Body of pancreas (tissue), 4 donors: ENCODE measurements around the gene MBTPS1. TPM values are rescaled to one million over a fixed set of nuclear protein-coding genes. Genes with fewer than 3 reads are reported as not detected.

Source experiments
- ATAC-seq: fragments of 150-250 bp; one replicate; pipeline ENCODE4 v1.9.1; 2016
- DNase-seq, 4 donors: peaks; one replicate each; pipeline ENCODE4 v3.0.0-alpha.2; 2019
- H3K27ac ChIP-seq, 4 donors: fragments of 200-600 bp; sonication (generic); 1 replicate in 3 of 4; 2 replicates in 1 of 4; pipeline versions ENCODE4 v1.5.1 to v1.6.1; 2016 to 2019; ENCODE audit warnings: mild to moderate bottlenecking in 1 of 4, mixed read lengths in 1 of 4, moderate library complexity in 1 of 4
- H3K27me3 ChIP-seq, 2 donors: fragments of 200-600 bp; sonication (generic); one replicate each; pipeline ENCODE4 v1.6.0; 2016; ENCODE audit warnings: mild to moderate bottlenecking in 1 of 2
- H3K36me3 ChIP-seq, 2 donors: fragments of 200-600 bp; sonication (generic); replicated peaks in 1 of 2; 2 replicates each; pipeline ENCODE4 v1.5.1; 2016; ENCODE audit warnings: low read depth in 2 of 2; ENCODE audit not compliant: insufficient read depth in 1 of 2
- H3K4me1 ChIP-seq: fragments of 200-600 bp; sonication (generic); one replicate; pipeline ENCODE4 v1.6.0; 2016
- H3K4me3 ChIP-seq, 2 donors: fragments of 200-600 bp; sonication (generic); 1 replicate in 1 of 2; 2 replicates in 1 of 2; pipeline ENCODE4 v1.5.1; 2016 to 2019
- H3K9me3 ChIP-seq, 3 donors: fragments of 200-600 bp; sonication (generic); 1 replicate in 2 of 3; 2 replicates in 1 of 3; pipeline ENCODE4 v1.5.1; 2016
- POLR2A ChIP-seq, 3 donors: fragments of 450-650 bp; IDR thresholded peaks; one replicate each; pipeline ENCODE4 v1.6.1; 2016; ENCODE audit warnings: antibody characterized with exemption in 3 of 3, mild to moderate bottlenecking in 2 of 3
- WGBS, 2 donors: methylation state at CpG; one replicate each; pipeline ENCODE4 v1.1.5; 2017; 5-methylcytosine and 5-hydroxymethylcytosine counted together
- intact Hi-C: fragments of 100-400 bp; cut with DNase I; formaldehyde crosslinking; loops from one replicate; pipeline ENCODE4 v1.15.1; 2023
- total RNA-seq, 2 donors: library from RNA; depleted of rRNA; stranded (reverse); fragments of >200 nt; gene quantifications; one replicate each; pipeline ENCODE4 v1.1.0, GENCODE V29; 2016
- TF ChIP-seq, protein P1 (sequence below), 7 experiments: fragments of 450-650 bp in 4 of 7; fragments of 200-600 bp in 3 of 7; sonication (generic) in 3 of 7; IDR thresholded peaks; one replicate each; pipeline ENCODE4 v1.5.1; 2016 to 2019; ENCODE audit warnings: antibody characterized with exemption in 7 of 7

The MBTPS1 gene
- total RNA-seq, 2 donors from 2014 or later: 58.9 to 75.5 TPM

DNA sequence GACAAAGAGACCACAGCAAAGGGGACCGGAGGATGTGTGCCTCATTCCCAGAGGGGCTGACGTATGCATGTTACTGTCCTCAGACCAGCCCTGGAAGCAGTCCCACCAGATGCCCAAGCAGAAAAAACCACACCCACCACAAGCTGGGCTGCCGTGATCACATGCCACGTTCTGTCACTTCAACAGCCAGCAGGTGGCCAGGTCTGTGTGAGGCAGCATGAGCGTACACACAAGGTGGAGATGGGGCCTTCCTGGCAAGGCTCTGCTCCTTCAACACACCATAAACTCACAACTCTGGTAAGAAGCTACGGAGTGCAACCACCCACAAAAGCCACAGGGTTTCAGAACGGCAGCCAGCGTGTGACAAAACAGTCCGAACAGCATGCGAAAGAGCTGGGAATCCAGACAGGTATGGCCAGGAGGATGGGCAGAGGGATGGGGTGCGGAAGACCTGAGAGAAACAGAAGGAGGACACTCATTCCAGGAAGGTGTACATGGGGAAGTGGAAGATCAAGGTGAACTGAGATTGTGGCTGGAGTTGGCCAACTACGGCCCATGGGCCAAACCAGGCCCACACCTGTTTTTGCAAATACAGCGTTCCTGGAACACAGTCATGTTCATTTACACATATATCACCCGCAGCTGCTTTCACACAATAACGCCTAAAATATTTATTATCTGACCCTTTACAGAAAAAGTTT, 27.9 kb downstream of the MBTPS1 start:
- peak in 1 of 4 donors; percentile 21 for DNase-seq
- Histone ChIP-seq H3K9me3 (no peaks in the 10 kb centered on the region), H3K27ac (no peak overlapping the region), H3K4me3 (no peak overlapping the region), H3K27me3 (no peaks in the 10 kb centered on the region), H3K36me3 (peaks cover 10 to 31% of the 10 kb centered on the region in 2 donors), H3K4me1 (no peaks in the 10 kb centered on the region)
- TF ChIP-seq, protein P1, sequence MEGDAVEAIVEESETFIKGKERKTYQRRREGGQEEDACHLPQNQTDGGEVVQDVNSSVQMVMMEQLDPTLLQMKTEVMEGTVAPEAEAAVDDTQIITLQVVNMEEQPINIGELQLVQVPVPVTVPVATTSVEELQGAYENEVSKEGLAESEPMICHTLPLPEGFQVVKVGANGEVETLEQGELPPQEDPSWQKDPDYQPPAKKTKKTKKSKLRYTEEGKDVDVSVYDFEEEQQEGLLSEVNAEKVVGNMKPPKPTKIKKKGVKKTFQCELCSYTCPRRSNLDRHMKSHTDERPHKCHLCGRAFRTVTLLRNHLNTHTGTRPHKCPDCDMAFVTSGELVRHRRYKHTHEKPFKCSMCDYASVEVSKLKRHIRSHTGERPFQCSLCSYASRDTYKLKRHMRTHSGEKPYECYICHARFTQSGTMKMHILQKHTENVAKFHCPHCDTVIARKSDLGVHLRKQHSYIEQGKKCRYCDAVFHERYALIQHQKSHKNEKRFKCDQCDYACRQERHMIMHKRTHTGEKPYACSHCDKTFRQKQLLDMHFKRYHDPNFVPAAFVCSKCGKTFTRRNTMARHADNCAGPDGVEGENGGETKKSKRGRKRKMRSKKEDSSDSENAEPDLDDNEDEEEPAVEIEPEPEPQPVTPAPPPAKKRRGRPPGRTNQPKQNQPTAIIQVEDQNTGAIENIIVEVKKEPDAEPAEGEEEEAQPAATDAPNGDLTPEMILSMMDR (IDR thresholded peaks at IDR 0.05): no peak
- TF ChIP-seq POLR2A (IDR thresholded peaks at IDR 0.05): no peak
- intact Hi-C loops: loop anchor here (10.0 kb wide), 1 partner anchor 96 kb away; the partner anchor contains the start of gene TAF1C
- no peak for ATAC-seq
- WGBS, 2 donors: 73 to 82% methylated on average over 15 of the region's 15 CpGs

DNA sequence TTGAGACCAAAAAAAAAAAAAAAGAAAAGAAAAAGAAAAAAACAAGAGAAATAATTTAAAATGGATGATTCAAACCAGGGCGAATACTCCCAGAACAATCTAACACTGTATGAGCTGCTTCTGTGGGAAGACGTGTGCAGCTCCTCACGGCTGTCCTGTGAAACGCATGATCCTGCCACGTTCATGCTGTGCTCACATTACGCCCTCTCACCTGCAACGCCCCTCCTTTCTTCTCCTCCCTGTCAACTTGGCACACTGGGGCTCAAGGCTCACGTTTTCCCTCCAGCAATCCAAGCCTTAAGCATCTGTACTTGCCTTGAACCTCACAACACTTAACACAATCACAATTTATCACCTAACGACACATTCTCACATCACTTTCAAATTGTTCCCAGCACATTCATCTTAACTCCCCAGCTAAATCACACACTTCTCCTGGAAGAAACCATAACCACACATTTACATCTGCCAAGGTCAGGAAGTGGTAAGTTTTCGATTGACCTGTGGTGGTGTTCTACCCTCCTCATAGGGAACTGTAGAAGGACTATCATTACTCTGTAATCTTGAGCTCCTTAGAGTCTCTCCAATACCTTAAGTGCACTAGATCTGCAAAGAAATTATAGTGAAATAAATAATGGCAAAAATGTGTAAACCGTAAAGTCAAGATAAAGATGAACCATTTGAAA, 29.1 kb downstream of the MBTPS1 start:
- WGBS, 2 donors: 83 to 88% methylated on average over 11 of the region's 11 CpGs
- TF ChIP-seq, protein P1 (IDR thresholded peaks at IDR 0.05): no peak
- no peak for TF ChIP-seq POLR2A (IDR thresholded peaks at IDR 0.05)
- H3K36me3 ChIP-seq: peaks cover 2 to 27% of the 10 kb centered on the region in 2 donors
- H3K4me3 ChIP-seq: no peak overlapping the region
- DNase-seq: no peak
- H3K4me1 ChIP-seq: no peaks in the 10 kb centered on the region
- H3K27ac ChIP-seq: no peak overlapping the region
- no peaks in the 10 kb centered on the region for H3K27me3 ChIP-seq
- intact Hi-C loops: loop anchor here (10.0 kb wide), 1 partner anchor 97 kb away; the partner anchor contains the start of gene TAF1C
- H3K9me3 ChIP-seq: no peaks in the 10 kb centered on the region
- ATAC-seq: no peak

DNA sequence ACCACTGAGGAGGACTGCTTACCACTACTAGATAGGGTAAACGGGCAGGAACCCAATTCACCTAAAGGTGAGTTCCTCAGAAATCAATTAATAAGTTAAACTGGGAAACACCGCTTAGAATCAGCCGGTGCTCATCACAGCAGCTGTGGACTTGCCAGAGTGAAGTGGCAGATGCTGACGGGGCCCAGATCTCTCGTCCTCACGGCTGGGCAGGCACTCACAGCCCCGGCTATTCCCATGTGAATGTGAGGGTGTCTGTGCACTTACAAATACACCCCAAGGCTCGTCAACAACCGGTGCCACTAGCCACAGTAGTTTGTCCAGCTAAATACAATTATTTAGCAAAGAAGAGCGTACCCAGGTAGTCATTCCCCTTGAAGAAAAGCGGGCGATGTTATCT, 29.7 kb downstream of the MBTPS1 start:
- DNase-seq (no peak), ATAC-seq (no peak)
- H3K9me3 ChIP-seq: no peaks in the 10 kb centered on the region
- no peaks in the 10 kb centered on the region for H3K27me3 ChIP-seq
- H3K27ac ChIP-seq: no peak overlapping the region
- no peaks in the 10 kb centered on the region for H3K4me1 ChIP-seq
- 77 to 81% methylated on average over 11 to 12 of the region's 12 CpGs for WGBS, 2 donors
- TF ChIP-seq, protein P1 (IDR thresholded peaks at IDR 0.05): no peak
- TF ChIP-seq POLR2A (IDR thresholded peaks at IDR 0.05): no peak
- peaks cover 0 to 30% of the 10 kb centered on the region in 2 donors for H3K36me3 ChIP-seq
- intact Hi-C loops: loop anchor here (10.0 kb wide), 1 partner anchor 98 kb away; the partner anchor contains the start of gene TAF1C
- no peak overlapping the region for H3K4me3 ChIP-seq

DNA sequence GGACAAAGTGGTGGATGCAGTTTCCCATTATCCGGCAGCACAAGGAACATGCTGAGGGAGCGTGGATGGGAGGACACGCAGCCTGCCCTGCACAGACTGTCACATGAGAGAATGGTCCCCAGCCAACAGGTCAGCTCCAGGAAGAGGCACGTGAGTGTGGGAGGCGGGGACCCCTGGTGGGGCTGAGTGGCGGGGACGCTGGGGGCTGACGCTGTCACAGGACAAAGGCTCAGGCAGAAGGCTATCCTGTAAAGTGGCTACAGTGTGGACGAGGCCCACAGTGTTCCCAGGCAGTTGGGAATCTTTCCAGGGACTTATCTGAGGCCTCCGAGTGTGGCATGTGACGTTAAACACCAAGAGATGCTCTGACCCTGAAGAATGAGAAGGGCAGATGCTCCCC, 30.4 kb downstream of the MBTPS1 start:
- Histone ChIP-seq H3K9me3 (no peaks in the 10 kb centered on the region), H3K4me3 (no peak overlapping the region), H3K4me1 (no peaks in the 10 kb centered on the region), H3K36me3 (peaks cover 0 to 26% of the 10 kb centered on the region in 2 donors), H3K27me3 (no peaks in the 10 kb centered on the region), H3K27ac (no peak overlapping the region)
- 72 to 93% methylated on average over 4 to 11 of the region's 11 CpGs for WGBS, 2 donors
- ATAC-seq: no peak
- TF ChIP-seq, protein P1 (IDR thresholded peaks at IDR 0.05): no peak
- no peak for TF ChIP-seq POLR2A (IDR thresholded peaks at IDR 0.05)
- DNase-seq: no peak
- intact Hi-C loops: loop anchor here (10.0 kb wide), 1 partner anchor 98 kb away; the partner anchor contains the start of gene TAF1C
